Measurements from ENCODE around the gene CACNG1. TPM values are rescaled to one million over a fixed set of nuclear protein-coding genes. Genes with fewer than 3 reads are reported as not detected.

Gene CACNG1
- total and polyA plus RNA-seq, 2 donors (not counting 3 experiments of a cell fraction or from before 2014, with no cell fraction given) = not detected

- Histone ChIP-seq H3K27me3 (ENCODE audit: control insufficient read depth in 2 of 2, insufficient read depth in 2 of 2, low read length in 2 of 2) (no peaks in the 10 kb centered on the region), H3K79me2 (ENCODE audit: control insufficient read depth, insufficient read depth, low read length) (no peaks in the 10 kb centered on the region), H2AFZ (ENCODE audit: low read depth, low read length) (no peak overlapping the region), H3K9me1 (replicated peaks; ENCODE audit: control insufficient read depth, extremely low read depth, insufficient read depth, low read length) (no peaks in the 10 kb centered on the region), H4K20me1 (replicated peaks; ENCODE audit: control insufficient read depth, extremely low read depth, insufficient read depth, low read length) (no peaks in the 10 kb centered on the region), H3K27ac (ENCODE audit: insufficient read depth, low read depth, low read length) (no peak overlapping the region), H3K36me3 (ENCODE audit: control insufficient read depth in 2 of 2, extremely low read depth in 1 of 2, insufficient read depth in 2 of 2, low read length in 2 of 2) (no peaks in the 10 kb centered on the region), H3K4me2 (ENCODE audit: insufficient read depth, low read length) (no peak overlapping the region), H3K4me3 (replicated peaks in 1 of 3; ENCODE audit: insufficient read depth in 1 of 3, low read depth in 1 of 3, low read length in 3 of 3) (no peak overlapping the region), H3K4me1 (ENCODE audit: control insufficient read depth, extremely low read depth, insufficient read depth, low read length) (no peaks in the 10 kb centered on the region), H3K9ac (replicated peaks; ENCODE audit: extremely low read depth, insufficient read depth, low read length) (no peak overlapping the region), H3K9me3 (replicated peaks; ENCODE audit: control insufficient read depth, insufficient read depth, low read length) (no peaks in the 10 kb centered on the region)
- dilution Hi-C loops (cut with MboI; ENCODE audit: extremely low pct_ligation_motif_present, low sequenced_read_pairs) = no loop called here
- FAIRE-seq (no peak), DNase-seq (ENCODE audit: low read depth, low spot score) (no peak)
- ChIA-PET CTCF (no interaction called here), POLR2A (no interaction called here)
- intact Hi-C loops (cut with micrococcal nuclease) = no loop called here
- BruUV-seq (replicated peaks) = no TSS peak
- TF ChIP-seq FOS (IDR thresholded peaks at IDR 0.05; ENCODE audit: borderline replicate concordance, insufficient read depth, low read length) = no peak
These were observed 26.4 kb upstream of the CACNG1 start for GRCh38 chr17:67017910-67018309.

- POLR2A ChIA-PET = no interaction called here
- no peak overlapping the region for H3K4me3 ChIP-seq (replicated peaks in 1 of 3; ENCODE audit: insufficient read depth in 1 of 3, low read depth in 1 of 3, low read length in 3 of 3)
- H3K27me3 ChIP-seq (ENCODE audit: control insufficient read depth in 2 of 2, insufficient read depth in 2 of 2, low read length in 2 of 2) = no peaks in the 10 kb centered on the region
- H3K9me3 ChIP-seq (replicated peaks; ENCODE audit: control insufficient read depth, insufficient read depth, low read length) = no peaks in the 10 kb centered on the region
- no peak overlapping the region for H3K27ac ChIP-seq (ENCODE audit: insufficient read depth, low read depth, low read length)
- H3K36me3 ChIP-seq (ENCODE audit: control insufficient read depth in 2 of 2, extremely low read depth in 1 of 2, insufficient read depth in 2 of 2, low read length in 2 of 2) = no peaks in the 10 kb centered on the region
- no peaks in the 10 kb centered on the region for H3K79me2 ChIP-seq (ENCODE audit: control insufficient read depth, insufficient read depth, low read length)
- no peaks in the 10 kb centered on the region for H4K20me1 ChIP-seq (replicated peaks; ENCODE audit: control insufficient read depth, extremely low read depth, insufficient read depth, low read length)
- no peak for TF ChIP-seq JUN (IDR thresholded peaks at IDR 0.05; ENCODE audit: borderline replicate concordance, insufficient read depth, insufficient read length, low read depth)
- TF ChIP-seq MYC (IDR thresholded peaks at IDR 0.05; ENCODE audit: low read depth, low read length) = no peak
- TF ChIP-seq GATA2 (IDR thresholded peaks at IDR 0.05; ENCODE audit: insufficient read depth, insufficient read length, low read depth, low read length) = no peak
- TF ChIP-seq MAX (IDR thresholded peaks at IDR 0.05; ENCODE audit: insufficient read depth, insufficient read length) = no peak
- TF ChIP-seq, protein P1, sequence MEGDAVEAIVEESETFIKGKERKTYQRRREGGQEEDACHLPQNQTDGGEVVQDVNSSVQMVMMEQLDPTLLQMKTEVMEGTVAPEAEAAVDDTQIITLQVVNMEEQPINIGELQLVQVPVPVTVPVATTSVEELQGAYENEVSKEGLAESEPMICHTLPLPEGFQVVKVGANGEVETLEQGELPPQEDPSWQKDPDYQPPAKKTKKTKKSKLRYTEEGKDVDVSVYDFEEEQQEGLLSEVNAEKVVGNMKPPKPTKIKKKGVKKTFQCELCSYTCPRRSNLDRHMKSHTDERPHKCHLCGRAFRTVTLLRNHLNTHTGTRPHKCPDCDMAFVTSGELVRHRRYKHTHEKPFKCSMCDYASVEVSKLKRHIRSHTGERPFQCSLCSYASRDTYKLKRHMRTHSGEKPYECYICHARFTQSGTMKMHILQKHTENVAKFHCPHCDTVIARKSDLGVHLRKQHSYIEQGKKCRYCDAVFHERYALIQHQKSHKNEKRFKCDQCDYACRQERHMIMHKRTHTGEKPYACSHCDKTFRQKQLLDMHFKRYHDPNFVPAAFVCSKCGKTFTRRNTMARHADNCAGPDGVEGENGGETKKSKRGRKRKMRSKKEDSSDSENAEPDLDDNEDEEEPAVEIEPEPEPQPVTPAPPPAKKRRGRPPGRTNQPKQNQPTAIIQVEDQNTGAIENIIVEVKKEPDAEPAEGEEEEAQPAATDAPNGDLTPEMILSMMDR (IDR thresholded peaks at IDR 0.05; ENCODE audit: extremely low read depth in 1 of 2, insufficient read depth in 1 of 2, low read depth in 1 of 2, low read length in 2 of 2) = no peak
- no peak for TF ChIP-seq POLR2A (IDR thresholded peaks at IDR 0.05; ENCODE audit: low read depth, low read length)
- no peak for TF ChIP-seq POLR2AphosphoS5 (IDR thresholded peaks at IDR 0.05; ENCODE audit: insufficient read depth, low read depth, low read length)
- TF ChIP-seq EZH2 (IDR thresholded peaks at IDR 0.05; ENCODE audit: borderline replicate concordance, low read depth, low read length, severe bottlenecking) = no peak
- TF ChIP-seq FOS (IDR thresholded peaks at IDR 0.05; ENCODE audit: borderline replicate concordance, insufficient read depth, low read length) = no peak
- no peak overlapping the region for H3K4me2 ChIP-seq (ENCODE audit: insufficient read depth, low read length)
- H3K4me1 ChIP-seq (ENCODE audit: control insufficient read depth, extremely low read depth, insufficient read depth, low read length) = no peaks in the 10 kb centered on the region
- BruUV-seq (replicated peaks) = no TSS peak
- CTCF ChIA-PET = no interaction called here
- no peaks in the 10 kb centered on the region for H3K9me1 ChIP-seq (replicated peaks; ENCODE audit: control insufficient read depth, extremely low read depth, insufficient read depth, low read length)
- no peak for DNase-seq (ENCODE audit: low read depth, low spot score)
- FAIRE-seq = no peak
- dilution Hi-C loops (cut with MboI; ENCODE audit: extremely low pct_ligation_motif_present, low sequenced_read_pairs) (no loop called here), intact Hi-C loops (cut with micrococcal nuclease) (no loop called here)
- H3K9ac ChIP-seq (replicated peaks; ENCODE audit: extremely low read depth, insufficient read depth, low read length) = no peak overlapping the region
- H2AFZ ChIP-seq (ENCODE audit: low read depth, low read length) = no peak overlapping the region
These were observed 25.6 kb upstream of the CACNG1 start for GRCh38 chr17:67018471-67019434.

Measured in endothelial cell of umbilical vein (primary cell).